ENCODE results near the gene FAIM. TPM values are rescaled to one million over a fixed set of nuclear protein-coding genes. Genes with fewer than 3 reads are reported as not detected.

Gene FAIM
- total and polyA plus RNA-seq, 2 donors (not counting 1 experiment from before 2014, with no cell fraction given): 9.4 to 11.7 TPM

GRCh38 chr3:138609898-138610266, 1.3 kb downstream of the FAIM start:
- TF ChIP-seq EZH2 (IDR thresholded peaks at IDR 0.05; ENCODE audit: low read length, missing control alignments) (no peak), CTCF (conservative IDR thresholded peaks at IDR 0.05 in 1 of 2, IDR thresholded peaks at IDR 0.05 in 1 of 2; ENCODE audit: low read depth in 1 of 2, low read length in 2 of 2) (no peak)
- Histone ChIP-seq H3K27me3 (ENCODE audit: control insufficient read depth, insufficient read depth, low read length) (no peaks in the 10 kb centered on the region), H4K20me1 (ENCODE audit: control insufficient read depth, extremely low read depth, insufficient read depth, low read length) (no peaks in the 10 kb centered on the region), H3K79me2 (ENCODE audit: control insufficient read depth, insufficient read depth, low read length) (no peaks in the 10 kb centered on the region), H3K27ac (ENCODE audit: insufficient read depth, low read length) (no peak overlapping the region), H3K4me1 (ENCODE audit: control insufficient read depth, extremely low read depth, insufficient read depth, low read length) (peaks cover 3% of the 10 kb centered on the region), H3K36me3 (ENCODE audit: control insufficient read depth, insufficient read depth, low read length) (no peaks in the 10 kb centered on the region), H3K4me2 (ENCODE audit: extremely low read depth, insufficient read depth, low read length) (no peak overlapping the region), H3K9ac (ENCODE audit: insufficient read depth, low read length) (no peak overlapping the region), H3K4me3 (replicated peaks in 1 of 4; ENCODE audit: control extremely low read depth in 1 of 4, insufficient read depth in 1 of 4, low read depth in 3 of 4, low read length in 4 of 4) (peak overlapping the region; percentile 25 to 79 (median 52)), H3K9me3 (ENCODE audit: control insufficient read depth, insufficient read depth, low read depth, low read length) (no peaks in the 10 kb centered on the region), H2AFZ (ENCODE audit: low read length) (peak overlapping the region; percentile 77)
- no peak for DNase-seq (ENCODE audit: low read depth in 2 of 2)

GRCh38 chr3:138615462-138615861, 6.9 kb downstream of the FAIM start:
- Histone ChIP-seq H3K4me3 (replicated peaks in 1 of 4; ENCODE audit: control extremely low read depth in 1 of 4, insufficient read depth in 1 of 4, low read depth in 3 of 4, low read length in 4 of 4) (no peak overlapping the region), H3K9ac (ENCODE audit: insufficient read depth, low read length) (no peak overlapping the region), H3K27me3 (ENCODE audit: control insufficient read depth, insufficient read depth, low read length) (no peaks in the 10 kb centered on the region), H2AFZ (ENCODE audit: low read length) (no peak overlapping the region), H3K4me2 (ENCODE audit: extremely low read depth, insufficient read depth, low read length) (no peak overlapping the region), H3K27ac (ENCODE audit: insufficient read depth, low read length) (no peak overlapping the region), H3K4me1 (ENCODE audit: control insufficient read depth, extremely low read depth, insufficient read depth, low read length) (no peaks in the 10 kb centered on the region), H3K36me3 (ENCODE audit: control insufficient read depth, insufficient read depth, low read length) (no peaks in the 10 kb centered on the region), H4K20me1 (ENCODE audit: control insufficient read depth, extremely low read depth, insufficient read depth, low read length) (no peaks in the 10 kb centered on the region), H3K9me3 (ENCODE audit: control insufficient read depth, insufficient read depth, low read depth, low read length) (no peaks in the 10 kb centered on the region), H3K79me2 (ENCODE audit: control insufficient read depth, insufficient read depth, low read length) (no peaks in the 10 kb centered on the region)
- TF ChIP-seq CTCF (conservative IDR thresholded peaks at IDR 0.05 in 1 of 2, IDR thresholded peaks at IDR 0.05 in 1 of 2; ENCODE audit: low read depth in 1 of 2, low read length in 2 of 2): no peak
- no peak for TF ChIP-seq EZH2 (IDR thresholded peaks at IDR 0.05; ENCODE audit: low read length, missing control alignments)
- DNase-seq (ENCODE audit: low read depth in 2 of 2): no peak

DNA sequence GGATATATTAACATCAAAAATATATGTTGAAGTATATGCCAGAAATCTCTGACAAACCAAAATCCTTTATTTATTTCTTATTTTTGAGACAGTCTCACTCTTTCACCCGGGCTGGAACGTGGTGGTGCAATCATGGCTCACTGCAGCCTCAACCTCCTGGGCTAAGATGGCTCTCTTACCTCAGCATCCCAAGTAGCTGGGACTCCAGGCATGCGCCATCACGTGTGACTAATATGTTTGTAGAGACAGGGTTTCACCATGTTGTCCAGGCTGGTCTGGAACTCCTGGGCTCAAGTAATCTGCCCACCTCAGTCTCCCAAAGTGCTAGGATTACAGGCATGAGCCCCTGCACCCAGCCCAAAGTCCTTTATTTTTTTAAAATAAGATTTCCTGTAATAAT, 11.9 kb downstream of the FAIM start:
- TF ChIP-seq CTCF (conservative IDR thresholded peaks at IDR 0.05 in 1 of 2, IDR thresholded peaks at IDR 0.05 in 1 of 2; ENCODE audit: low read depth in 1 of 2, low read length in 2 of 2) (no peak), EZH2 (IDR thresholded peaks at IDR 0.05; ENCODE audit: low read length, missing control alignments) (no peak)
- no peaks in the 10 kb centered on the region for H3K27me3 ChIP-seq (ENCODE audit: control insufficient read depth, insufficient read depth, low read length)
- no peaks in the 10 kb centered on the region for H3K36me3 ChIP-seq (ENCODE audit: control insufficient read depth, insufficient read depth, low read length)
- no peak overlapping the region for H3K9ac ChIP-seq (ENCODE audit: insufficient read depth, low read length)
- no peak overlapping the region for H3K4me3 ChIP-seq (replicated peaks in 1 of 4; ENCODE audit: control extremely low read depth in 1 of 4, insufficient read depth in 1 of 4, low read depth in 3 of 4, low read length in 4 of 4)
- H3K27ac ChIP-seq (ENCODE audit: insufficient read depth, low read length): no peak overlapping the region
- no peaks in the 10 kb centered on the region for H3K9me3 ChIP-seq (ENCODE audit: control insufficient read depth, insufficient read depth, low read depth, low read length)
- H3K79me2 ChIP-seq (ENCODE audit: control insufficient read depth, insufficient read depth, low read length): no peaks in the 10 kb centered on the region
- no peaks in the 10 kb centered on the region for H3K4me1 ChIP-seq (ENCODE audit: control insufficient read depth, extremely low read depth, insufficient read depth, low read length)
- no peak overlapping the region for H2AFZ ChIP-seq (ENCODE audit: low read length)
- no peaks in the 10 kb centered on the region for H4K20me1 ChIP-seq (ENCODE audit: control insufficient read depth, extremely low read depth, insufficient read depth, low read length)
- DNase-seq (ENCODE audit: low read depth in 2 of 2): no peak
- H3K4me2 ChIP-seq (ENCODE audit: extremely low read depth, insufficient read depth, low read length): no peak overlapping the region
